Left lung (tissue), 10 donors: ENCODE measurements around the gene ADAP1. TPM values are rescaled to one million over a fixed set of nuclear protein-coding genes. Genes with fewer than 3 reads are reported as not detected.

Experiments
- ATAC-seq: fragments of 200-7000 bp; cut with Tn5 transposase; one replicate; pipeline ENCODE4 v1.9.1; 2020; ENCODE audit warnings: moderate library complexity
- DNase-seq, 4 donors: peaks; one replicate each; pipeline ENCODE4 v3.0.0-alpha.2; 2013 to 2020
- H3K27ac ChIP-seq, 2 donors: fragments of 200-600 bp; sonication (generic) in 1 of 2; one replicate each; pipeline versions ENCODE4 v1.5.0 to v1.8.0; 2020 to 2021
- H3K27me3 ChIP-seq, 2 donors: fragments of 200-600 bp; sonication (generic) in 1 of 2; one replicate each; pipeline versions ENCODE4 v1.5.0 to v1.8.0; 2020 to 2021
- H3K36me3 ChIP-seq, 2 donors: fragments of 200-600 bp; sonication (generic) in 1 of 2; one replicate each; pipeline versions ENCODE4 v1.5.0 to v1.8.0; 2020 to 2021
- H3K4me1 ChIP-seq, 2 donors: fragments of 200-600 bp; one replicate each; pipeline ENCODE4 v1.8.0; 2021
- H3K4me3 ChIP-seq, 2 donors: fragments of 200-600 bp; sonication (generic) in 1 of 2; one replicate each; pipeline versions ENCODE4 v1.5.0 to v1.8.0; 2020 to 2021; ENCODE audit warnings: mild to moderate bottlenecking in 1 of 2
- H3K9me3 ChIP-seq, 2 donors: fragments of 200-600 bp; sonication (generic) in 1 of 2; one replicate each; pipeline versions ENCODE4 v1.5.0 to v1.8.0; 2020 to 2021
- CTCF ChIP-seq, 2 donors: fragments of 200-600 bp; sonication (generic) in 1 of 2; IDR thresholded peaks; one replicate each; pipeline versions ENCODE4 v1.5.0 to v1.8.0; 2021; ENCODE audit warnings: antibody characterized with exemption in 2 of 2
- intact Hi-C, 2 donors: fragments of 100-400 bp; cut with DNase I; formaldehyde crosslinking; loops; one replicate each; pipeline versions ENCODE4 v1.11.2 to v1.14.2; 2022
- polyA plus RNA-seq, 6 donors: library from polyadenylated mRNA; unstranded; fragments of 120-200 nt; gene quantifications; one replicate each; pipeline ENCODE4 v1.2.1, GENCODE V29; 2013; ENCODE audit not compliant: insufficient read length in 6 of 6
- total RNA-seq, 2 donors: library from RNA; stranded (reverse); fragmentation: NEBNext Ultra II Directional; extraction: Animal tissue kit (Norgen Biotek cat#: 25700); gene quantifications; one replicate each; pipeline ENCODE4 v1.2.1, GENCODE V29; 2021
- donor health status: DM: no; HTN: yes; CAD: no.
- donor health status: DM: no; HTN: no; CAD: no.

The ADAP1 gene
- total and polyA plus RNA-seq, 8 donors: 5.1 to 35.1 (median 8.5) TPM

- H3K4me1 ChIP-seq: peaks cover 3 to 24% of the 10 kb centered on the region in 2 donors
- H3K27ac ChIP-seq: no peak overlapping the region
- no peaks in the 10 kb centered on the region for H3K9me3 ChIP-seq
- peak; percentile 76 for ATAC-seq
- TF ChIP-seq CTCF (IDR thresholded peaks at IDR 0.05): no peak
- DNase-seq: peak in 3 of 4 donors; percentile 63 to 95 (median 87)
- H3K4me3 ChIP-seq: no peak overlapping the region
- H3K36me3 ChIP-seq: peaks cover 0 to 53% of the 10 kb centered on the region in 2 donors
- H3K27me3 ChIP-seq: peaks cover 0 to 16% of the 10 kb centered on the region in 2 donors
- intact Hi-C loops: no loop called here
Observed at GRCh38 chr7:901388-902154, 52.9 kb downstream of the ADAP1 start.

- DNase-seq: peak in 1 of 4 donors; percentile 50
- H3K27ac ChIP-seq: no peak overlapping the region
- no peaks in the 10 kb centered on the region for H3K9me3 ChIP-seq
- peaks cover 0 to 58% of the 10 kb centered on the region in 2 donors for H3K36me3 ChIP-seq
- TF ChIP-seq CTCF (IDR thresholded peaks at IDR 0.05): no peak
- peaks cover 3 to 24% of the 10 kb centered on the region in 2 donors for H3K4me1 ChIP-seq
- intact Hi-C loops: no loop called here
- no peak overlapping the region for H3K4me3 ChIP-seq
- no peak for ATAC-seq
- peaks cover 0 to 16% of the 10 kb centered on the region in 2 donors for H3K27me3 ChIP-seq
Observed at GRCh38 chr7:901041-901387, 53.5 kb downstream of the ADAP1 start.

GRCh38 chr7:900331-901040 lies 54.0 kb downstream of the ADAP1 start:
- DNase-seq: peak in 1 of 4 donors; percentile 74
- H3K27me3 ChIP-seq: peaks cover 0 to 16% of the 10 kb centered on the region in 2 donors
- H3K27ac ChIP-seq: no peak overlapping the region
- H3K36me3 ChIP-seq: peaks cover 0 to 64% of the 10 kb centered on the region in 2 donors
- H3K4me3 ChIP-seq: no peak overlapping the region
- no peak for ATAC-seq
- intact Hi-C loops: no loop called here
- H3K4me1 ChIP-seq: peaks cover 3 to 24% of the 10 kb centered on the region in 2 donors
- no peak for TF ChIP-seq CTCF (IDR thresholded peaks at IDR 0.05)
- H3K9me3 ChIP-seq: no peaks in the 10 kb centered on the region

GRCh38 chr7:899806-900205 lies 54.7 kb downstream of the ADAP1 start:
- Histone ChIP-seq H3K4me3 (no peak overlapping the region), H3K9me3 (no peaks in the 10 kb centered on the region), H3K36me3 (peaks cover 0 to 70% of the 10 kb centered on the region in 2 donors), H3K27ac (no peak overlapping the region), H3K27me3 (peaks cover 0 to 15% of the 10 kb centered on the region in 2 donors), H3K4me1 (peaks cover 3 to 24% of the 10 kb centered on the region in 2 donors)
- DNase-seq (peak in 1 of 4 donors; percentile 66), ATAC-seq (no peak)
- intact Hi-C loops: no loop called here
- TF ChIP-seq CTCF (IDR thresholded peaks at IDR 0.05): no peak
